Activated naive CD4-positive, alpha-beta T cell treated with anti-CD3 and anti-CD28 coated beads, Interleukin-2, amount 50 U/mL, for 72 hours (primary cell): ENCODE data around the gene GJD2. TPM values are rescaled to one million over a fixed set of nuclear protein-coding genes. Genes with fewer than 3 reads are reported as not detected.

Experiments used
- ATAC-seq, 2 donors: fragments of 150-1000 bp; cut with Tn5 transposase; 2 replicates each; pipeline ENCODE4 v1.10.0; 2021; ENCODE audit warnings: mild to moderate bottlenecking in 2 of 2, moderate library complexity in 2 of 2
- DNase-seq, 2 donors: peaks; one replicate each; pipeline ENCODE4 v3.0.0; 2021 to 2022; ENCODE audit warnings: low spot score in 2 of 2
- H3K27ac Mint-ChIP-seq, 2 donors: one replicate each; pipeline ENCODE4 v1.8.0; 2022; ENCODE audit warnings: mild to moderate bottlenecking in 2 of 2, mixed read lengths in 2 of 2
- H3K36me3 Mint-ChIP-seq, 2 donors: one replicate each; pipeline ENCODE4 v1.8.0; 2022; ENCODE audit warnings: mixed read lengths in 2 of 2
- H3K9me3 Mint-ChIP-seq, 2 donors: one replicate each; pipeline ENCODE4 v1.8.0; 2022; ENCODE audit warnings: mixed read lengths in 2 of 2
- total RNA-seq, 2 donors: library from RNA; stranded (reverse); gene quantifications; one replicate each; pipeline ENCODE4 v1.2.3, GENCODE V29; 2022

GJD2 gene
- total RNA-seq, 2 donors from 2014 or later = not detected

DNA sequence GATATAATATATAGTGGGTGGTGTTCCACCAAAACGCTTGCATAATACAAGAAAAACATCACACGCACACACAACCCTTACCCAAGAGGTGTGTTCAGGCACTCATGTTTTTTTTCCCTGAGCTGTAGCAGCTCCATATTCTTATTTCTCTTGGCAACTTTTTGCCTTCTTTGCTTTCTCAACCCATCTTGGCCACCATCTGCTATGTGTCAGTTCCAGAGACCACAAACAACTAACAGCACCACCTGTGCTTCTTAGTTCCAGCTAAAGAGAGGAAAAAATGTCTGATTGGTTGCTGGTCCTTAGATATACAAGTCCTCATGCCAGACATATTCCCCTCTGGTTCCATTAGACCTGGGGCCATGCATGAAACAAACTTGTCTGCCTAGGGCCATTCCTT, 28.6 kb upstream of the GJD2 start:
- H3K9me3 Mint-ChIP-seq = no peaks in the 10 kb centered on the region
- H3K27ac Mint-ChIP-seq = no peak overlapping the region
- ATAC-seq = no peak
- H3K36me3 Mint-ChIP-seq = no peaks in the 10 kb centered on the region
- DNase-seq = no peak

DNA sequence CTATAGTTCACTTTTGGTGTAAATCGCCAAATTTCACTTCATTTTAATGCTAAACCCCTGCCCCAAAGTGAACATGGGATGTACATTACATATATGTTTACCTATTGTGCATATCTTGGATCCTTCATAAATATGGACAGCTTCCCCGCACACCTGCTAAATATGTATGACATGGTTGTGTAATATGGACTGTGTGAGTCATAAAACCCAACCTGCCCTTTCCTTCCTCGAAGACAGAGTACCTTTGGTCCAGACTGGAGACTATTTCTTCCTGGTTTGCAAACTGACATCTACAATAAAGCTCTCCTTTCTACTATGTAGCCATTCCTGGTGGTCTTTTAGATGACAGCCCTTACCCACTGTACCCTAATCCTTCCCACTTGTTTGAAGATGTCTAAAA, 28.1 kb upstream of the GJD2 start:
- no peaks in the 10 kb centered on the region for H3K36me3 Mint-ChIP-seq
- DNase-seq (no peak), ATAC-seq (no peak)
- no peaks in the 10 kb centered on the region for H3K9me3 Mint-ChIP-seq
- H3K27ac Mint-ChIP-seq = no peak overlapping the region

DNA sequence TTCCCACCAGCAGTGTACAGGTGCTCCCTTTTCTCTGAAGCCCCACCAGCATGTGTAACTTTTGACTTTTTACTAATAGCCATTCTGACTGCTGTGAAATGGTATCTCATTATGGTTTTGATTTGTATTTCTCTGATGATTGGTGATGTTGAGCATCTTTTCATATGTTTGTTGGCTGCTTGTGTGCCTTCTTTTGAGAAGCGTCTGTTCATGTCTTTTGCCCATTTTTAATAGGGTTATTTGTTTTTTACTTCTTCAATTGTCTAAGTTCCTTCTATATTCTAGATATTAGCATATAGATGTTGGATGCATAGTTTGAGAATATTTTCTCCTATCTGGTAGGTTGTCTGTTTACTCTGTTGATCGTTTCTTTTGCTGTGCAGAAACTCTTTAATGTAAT, 25.9 kb upstream of the GJD2 start:
- no peak for DNase-seq
- Mint-ChIP-seq H3K36me3 (no peaks in the 10 kb centered on the region), H3K9me3 (no peaks in the 10 kb centered on the region), H3K27ac (no peak overlapping the region)
- ATAC-seq = no peak

DNA sequence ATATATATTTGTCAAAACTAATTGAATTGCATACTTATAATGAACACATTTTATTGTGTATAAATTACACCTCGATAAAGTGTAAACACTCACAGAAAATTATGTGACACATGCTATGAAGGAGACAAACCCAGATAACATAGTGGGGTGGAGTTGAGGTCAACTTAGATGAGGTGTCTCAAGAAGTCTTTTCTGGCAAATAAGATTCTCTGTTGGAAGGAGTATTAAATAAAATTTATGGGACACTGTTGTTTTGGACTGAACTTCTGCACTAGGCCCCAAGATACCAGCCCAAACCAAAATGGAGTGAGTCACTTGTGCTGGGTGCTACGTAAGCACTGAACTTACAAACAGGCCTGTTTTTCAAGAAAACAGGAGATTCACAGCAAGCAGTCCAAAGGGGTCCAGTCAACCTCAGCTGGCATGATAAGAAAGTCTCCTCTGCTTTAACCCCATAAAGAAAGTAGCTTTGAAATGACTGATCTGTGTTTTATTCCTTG, 21.9 kb upstream of the GJD2 start:
- no peaks in the 10 kb centered on the region for H3K9me3 Mint-ChIP-seq

DNA sequence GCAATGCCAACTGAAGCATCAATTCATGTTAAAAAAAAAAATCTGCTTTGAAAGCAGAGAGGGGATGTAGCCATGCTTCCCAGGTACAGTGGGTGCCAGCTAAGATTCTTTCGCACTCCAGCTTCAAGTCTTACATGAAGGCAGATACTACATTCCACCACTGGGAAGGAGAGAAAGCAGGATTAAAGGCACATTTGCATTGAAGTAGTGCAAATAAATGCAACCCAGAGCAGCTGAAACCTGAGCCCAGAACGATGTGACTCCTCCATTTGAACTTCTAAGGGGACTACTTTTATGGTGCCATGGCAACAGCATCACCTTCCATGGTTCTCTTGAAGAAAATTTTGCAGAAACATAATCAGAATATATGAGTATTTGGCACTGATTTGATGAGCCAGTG, 19.1 kb upstream of the GJD2 start:
- Mint-ChIP-seq H3K27ac (no peak overlapping the region), H3K9me3 (no peaks in the 10 kb centered on the region), H3K36me3 (no peaks in the 10 kb centered on the region)
- DNase-seq (no peak), ATAC-seq (no peak)

More for the DNA sequence above, 21.9 kb upstream of the GJD2 start:
- Mint-ChIP-seq H3K36me3 (no peaks in the 10 kb centered on the region), H3K27ac (no peak overlapping the region)
- DNase-seq = no peak
- no peak for ATAC-seq

DNA sequence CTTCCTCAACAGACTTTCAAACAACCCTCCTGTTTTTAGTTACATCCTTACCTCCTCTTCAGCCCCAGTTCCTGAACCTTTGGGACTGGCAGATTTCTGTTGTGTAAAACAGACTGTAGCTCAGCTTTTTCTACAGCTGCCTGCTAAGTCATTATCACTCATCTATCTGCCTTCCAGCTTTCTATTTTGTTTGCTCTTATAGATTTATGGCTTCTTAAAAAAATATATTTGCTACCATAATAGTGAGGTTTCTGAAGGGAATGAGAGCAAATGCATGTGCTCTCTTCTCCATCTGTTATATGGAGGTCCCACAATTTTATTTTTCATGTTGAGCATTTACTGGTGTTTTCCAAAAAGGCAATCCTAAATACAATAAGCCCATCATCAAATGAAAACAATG, 18.2 kb upstream of the GJD2 start:
- ATAC-seq = no peak

DNA sequence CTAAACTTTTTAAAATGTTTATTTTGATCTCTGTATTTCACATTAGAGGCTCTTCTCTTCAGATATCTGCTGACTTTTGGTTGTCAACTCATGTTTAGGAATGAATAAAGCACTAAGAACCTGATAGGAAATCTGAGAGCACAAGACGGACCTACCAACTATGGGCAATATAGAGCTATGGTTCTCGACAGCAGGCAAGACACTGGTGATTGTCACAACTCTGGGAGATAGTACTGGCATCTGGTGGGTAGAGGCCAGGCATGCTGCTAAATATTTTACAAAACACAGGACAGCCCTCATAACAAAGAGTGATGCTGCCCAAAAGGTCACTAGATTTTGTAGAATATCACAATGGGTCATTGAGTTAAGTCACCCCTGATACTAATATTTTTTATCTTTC, 17.5 kb upstream of the GJD2 start:
- H3K36me3 Mint-ChIP-seq = no peaks in the 10 kb centered on the region
- no peak overlapping the region for H3K27ac Mint-ChIP-seq
- H3K9me3 Mint-ChIP-seq = no peaks in the 10 kb centered on the region
- ATAC-seq (no peak), DNase-seq (no peak)

More for the DNA sequence above, 18.2 kb upstream of the GJD2 start:
- no peak for DNase-seq
- no peaks in the 10 kb centered on the region for H3K36me3 Mint-ChIP-seq
- H3K27ac Mint-ChIP-seq = no peak overlapping the region
- no peaks in the 10 kb centered on the region for H3K9me3 Mint-ChIP-seq

DNA sequence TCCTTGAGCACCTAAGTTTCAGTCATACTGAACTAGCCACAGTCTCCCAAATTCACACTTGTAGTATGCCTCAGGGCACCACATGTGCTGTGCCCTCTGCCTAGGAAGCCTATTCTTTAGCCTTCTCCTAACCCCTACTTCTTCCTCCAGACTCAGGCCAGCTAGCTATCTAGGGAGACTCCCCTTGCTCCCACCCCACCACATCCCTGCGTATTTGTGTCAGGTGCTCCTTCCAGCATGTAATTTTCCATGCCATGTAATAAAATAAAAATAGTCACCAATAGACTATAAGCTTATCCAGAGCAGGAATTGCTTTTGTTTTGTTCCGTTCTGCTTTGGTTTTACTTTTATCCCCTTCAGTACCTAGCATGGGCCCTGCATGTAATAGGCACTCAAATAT, 14.9 kb upstream of the GJD2 start:
- H3K27ac Mint-ChIP-seq = no peak overlapping the region
- no peak for DNase-seq
- H3K9me3 Mint-ChIP-seq = no peaks in the 10 kb centered on the region
- no peaks in the 10 kb centered on the region for H3K36me3 Mint-ChIP-seq
- no peak for ATAC-seq

DNA sequence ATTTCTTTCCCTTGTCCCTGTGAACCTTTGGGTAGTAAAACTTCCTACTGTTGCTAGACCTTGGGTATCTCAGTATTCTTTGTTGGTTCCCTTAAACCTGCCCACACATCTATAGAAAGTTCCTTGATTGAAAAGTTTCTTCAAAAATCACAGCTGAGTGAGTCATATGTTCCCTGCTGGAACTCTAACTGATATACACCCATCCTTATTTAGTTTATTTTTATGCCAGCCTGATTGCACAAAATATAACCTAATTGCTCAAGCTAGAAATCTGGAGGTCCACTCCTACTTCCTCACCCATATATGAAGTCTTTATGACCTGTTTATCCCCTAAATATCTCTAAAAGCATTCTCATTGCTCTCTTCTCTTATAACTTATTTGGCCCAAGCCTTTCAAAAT, 13.7 kb upstream of the GJD2 start:
- no peaks in the 10 kb centered on the region for H3K9me3 Mint-ChIP-seq
- DNase-seq (no peak), ATAC-seq (no peak)
- H3K36me3 Mint-ChIP-seq = no peaks in the 10 kb centered on the region
- no peak overlapping the region for H3K27ac Mint-ChIP-seq

DNA sequence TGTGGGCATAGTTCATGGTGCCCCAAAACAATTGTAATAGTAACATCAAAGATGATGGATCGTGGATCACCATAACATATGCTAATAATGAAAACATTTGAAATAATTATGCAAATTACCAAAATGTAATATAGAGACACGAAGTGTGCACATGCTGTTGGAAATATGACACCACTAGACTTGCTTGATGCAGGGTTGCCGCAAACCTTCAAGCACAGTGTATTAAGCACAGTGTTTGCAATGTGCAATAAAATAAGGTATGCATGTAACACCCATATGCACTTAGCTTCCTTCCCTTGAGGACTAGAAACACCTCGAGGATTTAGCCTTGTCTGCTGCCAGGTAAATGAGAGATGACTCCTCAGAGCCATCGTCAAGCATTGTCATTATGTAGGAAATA, 10.9 kb upstream of the GJD2 start:
- ATAC-seq (no peak), DNase-seq (no peak)
- no peaks in the 10 kb centered on the region for H3K9me3 Mint-ChIP-seq
- H3K27ac Mint-ChIP-seq = no peak overlapping the region
- no peaks in the 10 kb centered on the region for H3K36me3 Mint-ChIP-seq

DNA sequence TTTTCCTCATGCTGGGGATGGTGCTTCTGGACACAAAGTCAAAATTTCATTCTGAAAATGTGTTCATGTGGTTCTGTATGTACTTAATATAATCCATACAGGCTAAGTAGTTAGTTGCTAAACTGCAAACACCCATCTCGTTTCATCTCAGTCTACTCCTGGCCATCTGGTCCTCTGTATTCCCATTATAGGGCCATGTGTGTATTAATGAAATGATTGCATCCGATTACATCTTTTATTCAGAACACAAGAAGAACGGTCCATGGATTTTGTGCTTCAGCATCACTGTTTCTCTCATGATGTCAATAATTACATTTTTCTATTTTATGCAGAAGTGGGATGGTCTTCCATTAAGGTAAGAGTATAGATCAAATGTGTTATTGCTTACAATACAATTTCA, 6.1 kb upstream of the GJD2 start:
- H3K9me3 Mint-ChIP-seq = no peaks in the 10 kb centered on the region
- H3K36me3 Mint-ChIP-seq = no peaks in the 10 kb centered on the region
- ATAC-seq = no peak
- DNase-seq = no peak
- no peak overlapping the region for H3K27ac Mint-ChIP-seq

DNA sequence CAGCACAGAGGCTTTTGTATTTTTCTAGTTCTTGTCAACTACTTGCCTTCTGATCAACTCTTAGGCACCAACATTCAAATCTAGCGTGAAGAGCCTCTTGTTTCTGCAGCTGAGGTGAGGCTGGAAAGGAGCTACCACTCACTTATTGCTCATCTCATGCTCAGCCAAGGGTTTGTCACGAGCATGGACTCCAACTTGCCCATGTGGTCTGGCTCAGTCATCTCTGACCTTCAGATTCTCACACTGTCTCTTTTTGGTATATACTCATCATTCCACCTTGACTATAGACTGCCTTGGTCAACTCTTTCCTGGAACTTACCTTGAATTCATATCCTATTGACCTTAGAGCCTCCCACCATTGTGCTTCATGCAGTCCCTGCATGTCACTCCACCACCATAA, 5.2 kb upstream of the GJD2 start:
- H3K27ac Mint-ChIP-seq = no peak overlapping the region
- H3K36me3 Mint-ChIP-seq = no peaks in the 10 kb centered on the region
- DNase-seq (no peak), ATAC-seq (peak in 1 of 2 donors; percentile 41)
- H3K9me3 Mint-ChIP-seq = no peaks in the 10 kb centered on the region

DNA sequence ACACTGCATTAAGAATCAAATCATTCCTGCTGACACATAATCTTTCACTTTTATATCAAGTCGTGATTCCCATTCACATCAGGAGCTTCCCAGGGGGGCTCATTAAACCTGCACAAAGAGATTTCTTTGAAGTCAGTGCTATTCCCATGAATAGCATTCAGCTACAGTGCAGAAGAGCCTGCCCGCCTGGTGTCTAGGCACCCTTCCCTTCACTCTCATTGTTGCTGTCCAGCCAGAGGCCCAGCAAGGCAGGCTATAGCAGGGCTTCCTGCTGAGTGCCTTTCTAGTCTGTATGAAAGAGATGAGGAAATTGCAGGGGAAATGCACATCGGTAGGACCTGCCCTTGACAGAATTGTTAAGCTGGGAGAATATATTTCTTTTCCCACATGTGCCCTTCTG, 4.5 kb upstream of the GJD2 start:
- no peaks in the 10 kb centered on the region for H3K9me3 Mint-ChIP-seq
- H3K36me3 Mint-ChIP-seq = no peaks in the 10 kb centered on the region
- ATAC-seq = no peak
- no peak for DNase-seq
- H3K27ac Mint-ChIP-seq = no peak overlapping the region

DNA sequence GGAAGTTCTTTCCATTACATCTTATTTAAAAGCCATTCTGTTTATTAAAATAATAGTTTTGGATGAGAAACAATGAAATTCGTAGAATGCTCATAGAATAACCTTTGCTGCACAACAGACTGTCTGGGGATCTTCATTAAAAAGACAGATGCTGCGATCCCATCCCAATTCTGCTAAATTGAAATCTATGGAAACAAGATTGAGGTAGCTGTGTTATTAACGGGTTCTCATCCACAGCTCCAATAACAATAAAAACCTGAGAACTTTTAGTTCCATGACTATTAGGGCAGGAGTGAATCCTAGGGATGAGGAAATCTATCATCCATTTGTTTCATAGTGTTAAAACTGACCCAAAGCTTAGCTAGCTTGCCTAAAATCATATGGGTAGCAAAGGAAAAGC, 2.5 kb upstream of the GJD2 start:
- H3K36me3 Mint-ChIP-seq = peaks cover 0 to 4% of the 10 kb centered on the region in 2 donors
- no peaks in the 10 kb centered on the region for H3K9me3 Mint-ChIP-seq
- DNase-seq (no peak), ATAC-seq (no peak)
- H3K27ac Mint-ChIP-seq = no peak overlapping the region

DNA sequence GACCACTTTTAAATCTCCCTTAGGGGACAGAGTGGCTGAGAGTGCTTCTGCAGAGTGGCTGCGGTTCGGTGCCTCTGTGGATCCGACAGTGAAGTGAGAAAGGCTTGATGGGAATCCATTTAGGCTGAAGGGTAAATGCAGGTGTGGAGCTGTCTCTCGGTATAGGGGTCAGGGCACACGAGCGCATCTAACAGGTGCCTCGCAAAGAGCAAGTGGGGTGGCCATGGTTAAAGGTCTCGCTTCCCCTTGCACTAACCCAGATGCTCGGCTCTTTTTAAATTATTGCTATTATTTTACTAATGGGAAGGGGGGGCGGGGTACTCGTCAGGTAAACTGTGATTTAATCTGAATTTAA, 598 bp upstream of the GJD2 start:
- Mint-ChIP-seq H3K27ac (no peak overlapping the region), H3K9me3 (no peaks in the 10 kb centered on the region), H3K36me3 (peaks cover 0 to 4% of the 10 kb centered on the region in 2 donors)
- DNase-seq (no peak), ATAC-seq (no peak)

DNA sequence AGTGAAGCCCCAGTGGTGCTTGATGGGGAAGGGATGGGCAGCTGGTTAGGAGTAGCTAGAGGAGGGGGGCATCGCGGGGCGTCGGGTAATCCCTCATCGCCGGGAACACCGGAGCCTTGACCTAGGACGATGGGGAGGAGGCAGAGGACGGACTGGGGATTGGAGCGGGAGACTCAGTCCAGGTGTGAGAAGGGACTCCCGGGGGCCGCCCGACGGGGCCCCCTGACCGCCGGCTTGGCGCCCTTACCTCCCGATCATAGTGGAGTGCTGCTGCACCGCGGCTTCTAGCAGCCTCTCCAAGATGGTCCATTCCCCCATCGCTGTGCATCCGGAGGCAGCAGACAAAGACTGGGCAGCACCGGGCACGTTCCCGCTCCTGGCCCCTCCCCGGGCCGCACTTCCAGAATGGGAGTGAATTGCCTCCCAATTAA, 612 bp downstream of the GJD2 start:
- DNase-seq (no peak), ATAC-seq (no peak)
- Mint-ChIP-seq H3K9me3 (no peaks in the 10 kb centered on the region), H3K27ac (no peak overlapping the region), H3K36me3 (peaks cover 0 to 4% of the 10 kb centered on the region in 2 donors)

DNA sequence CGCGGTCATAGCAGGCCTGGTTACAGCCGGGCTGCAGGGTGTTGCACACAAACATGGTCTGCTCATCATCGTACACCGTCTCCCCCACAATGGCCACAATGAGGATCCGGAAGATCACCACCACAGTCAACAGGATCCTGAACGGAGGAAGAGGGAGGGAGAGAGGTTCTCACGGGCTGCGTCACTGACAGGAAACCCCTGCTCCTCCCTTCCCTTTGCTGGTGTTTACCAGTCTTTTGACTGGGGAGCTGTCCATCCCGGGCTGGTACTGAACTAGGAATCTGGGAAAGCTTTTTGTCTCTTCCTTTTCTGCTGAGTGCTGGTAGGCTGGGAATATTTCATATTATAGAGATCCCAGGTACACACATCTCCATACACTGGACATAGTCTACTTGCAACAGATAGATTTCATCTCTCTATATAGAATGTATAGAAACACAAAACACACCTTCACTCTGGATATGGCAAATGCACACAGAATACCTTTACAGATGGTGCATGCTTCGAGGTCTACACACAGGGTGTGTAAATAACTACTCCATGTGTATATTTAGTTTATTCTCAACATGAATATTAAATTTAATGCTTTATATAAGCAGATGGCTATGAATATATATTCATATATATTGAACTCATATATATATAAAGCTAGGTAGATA, 1.4 kb downstream of the GJD2 start:
- Mint-ChIP-seq H3K36me3 (peaks cover 0 to 4% of the 10 kb centered on the region in 2 donors), H3K27ac (no peak overlapping the region), H3K9me3 (no peaks in the 10 kb centered on the region)
- ATAC-seq = no peak
- DNase-seq = no peak

DNA sequence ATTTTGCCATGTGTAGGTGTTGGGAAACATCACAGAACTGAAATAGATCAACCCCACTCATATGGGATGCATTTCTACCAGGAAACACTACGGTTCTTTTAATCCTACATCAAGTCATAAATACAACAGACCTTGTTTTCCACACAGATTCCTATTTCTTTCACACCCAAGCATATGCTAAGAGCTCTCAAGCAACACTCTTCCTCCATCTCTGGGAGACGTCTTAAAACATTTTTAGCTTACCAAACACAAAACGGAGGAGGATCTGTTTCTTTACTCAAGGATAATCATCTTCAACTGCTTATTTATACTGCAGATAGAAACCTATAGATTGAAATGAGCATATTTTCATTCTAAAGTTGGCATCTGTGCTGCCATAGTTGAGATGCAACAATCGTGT, 5.1 kb downstream of the GJD2 start:
- peaks cover 0 to 4% of the 10 kb centered on the region in 2 donors for H3K36me3 Mint-ChIP-seq
- DNase-seq (no peak), ATAC-seq (no peak)
- no peak overlapping the region for H3K27ac Mint-ChIP-seq
- H3K9me3 Mint-ChIP-seq = no peaks in the 10 kb centered on the region

DNA sequence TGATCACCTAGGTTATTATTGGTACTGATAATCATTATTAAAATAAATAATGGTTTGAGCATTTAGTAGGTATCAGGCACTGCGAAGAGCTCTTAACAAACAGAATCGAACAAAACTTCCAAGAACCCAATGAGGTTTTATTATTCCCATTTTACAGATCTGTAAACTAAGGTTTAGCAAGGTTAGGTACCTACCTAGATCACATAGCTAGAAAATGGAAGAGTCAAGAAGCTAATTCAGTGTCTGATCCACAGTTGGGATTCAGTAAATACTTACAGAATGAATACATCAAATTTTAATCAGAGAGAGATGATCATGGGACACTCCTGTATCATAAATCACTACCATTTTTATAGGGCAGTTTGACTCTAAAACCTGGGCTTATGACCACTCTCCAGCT, 15.5 kb downstream of the GJD2 start:
- Mint-ChIP-seq H3K9me3 (no peaks in the 10 kb centered on the region), H3K27ac (no peak overlapping the region), H3K36me3 (no peaks in the 10 kb centered on the region)
- DNase-seq (no peak), ATAC-seq (no peak)
